Left renal cortex interstitium (tissue), 4 donors: ENCODE data around the gene ZNF175. TPM values are rescaled to one million over a fixed set of nuclear protein-coding genes. Genes with fewer than 3 reads are reported as not detected.
"Not testable (repeated sequence)": the region's sequence is repeated elsewhere in the genome, so short reads cannot be mapped to it uniquely, and the experiment has no call there.

Experiments used
- DNase-seq, 4 donors: peaks; one replicate each; pipeline ENCODE4 v3.0.0-alpha.2; 2013; ENCODE audit warnings: low read depth in 4 of 4, low spot score in 2 of 4, missing footprints in 1 of 4
- polyA plus RNA-seq, 4 donors: library from polyadenylated mRNA; unstranded; fragments of 120-200 nt; gene quantifications; one replicate each; pipeline ENCODE4 v1.2.1, GENCODE V29; 2013; ENCODE audit not compliant: insufficient read length in 4 of 4

Gene ZNF175
- polyA plus RNA-seq, 4 donors = 16.8 to 17.7 (median 17.2) TPM

- no peak for DNase-seq
Observed at GRCh38 chr19:51621178-51621577, 50.1 kb downstream of the ZNF175 start.

- no peak for DNase-seq
Observed at GRCh38 chr19:51626675-51627074, 55.6 kb downstream of the ZNF175 start.

- DNase-seq = no peak
Observed at GRCh38 chr19:51627491-51628138, 56.5 kb downstream of the ZNF175 start.

- no peak for DNase-seq
Observed at GRCh38 chr19:51628153-51628939, 57.3 kb downstream of the ZNF175 start.

GRCh38 chr19:51630315-51630714, 59.2 kb downstream of the ZNF175 start, which contains the start of gene SIGLEC5:
TSS of gene SIGLEC5 (minus strand) at chr19:51630401. CDS start at chr19:51630335, 66 bp downstream.
- DNase-seq = not testable (repeated sequence)

- DNase-seq = no peak
Observed at GRCh38 chr19:51632126-51632525, 61.0 kb downstream of the ZNF175 start.

GRCh38 chr19:51637362-51637978, 66.4 kb downstream of the ZNF175 start:
- no peak for DNase-seq

- no peak for DNase-seq
Observed at GRCh38 chr19:51639916-51640315, 68.8 kb downstream of the ZNF175 start.

- no peak for DNase-seq
Observed at GRCh38 chr19:51640386-51640785, 69.3 kb downstream of the ZNF175 start.

GRCh38 chr19:51641648-51642047, 70.6 kb downstream of the ZNF175 start:
- DNase-seq = no peak

Other genes with a start within 250 kb of the ZNF175 start
- gene VSIG10L, start 229.1 kb upstream of the ZNF175 start, polyA plus RNA-seq = 1 to 10 TPM; 4.2 to 5.6 (median 4.6) TPM
- 100 to 1,000 TPM; 130 to 152 (median 143) TPM for gene ETFB, start 204.9 kb upstream of the ZNF175 start, polyA plus RNA-seq
- 1 to 10 TPM in 3 of 4 donors, under 1 TPM in 1; 0.99 to 2.9 (median 2.1) TPM for gene CLDND2, start 202.3 kb upstream of the ZNF175 start, polyA plus RNA-seq
- 1 to 10 TPM in 3 of 4 donors, under 1 TPM in 1; 0.90 to 2.7 (median 2.0) TPM for gene NKG7, start 198.6 kb upstream of the ZNF175 start, polyA plus RNA-seq
- gene LIM2, start 183.3 kb upstream of the ZNF175 start, polyA plus RNA-seq = under 1 TPM; 0.25 to 0.40 (median 0.32) TPM
- gene C19orf84, start 180.7 kb upstream of the ZNF175 start, polyA plus RNA-seq = under 1 TPM in 3 of 4 donors, not detected in 1; 0.10 to 0.22 (median 0.16) TPM
- gene SIGLEC10, start 153.6 kb upstream of the ZNF175 start, polyA plus RNA-seq = 1 to 10 TPM in 2 of 4 donors, under 1 TPM in 2; 0.76 to 2.1 (median 1.2) TPM
- gene SIGLEC8, start 112.8 kb upstream of the ZNF175 start, polyA plus RNA-seq = under 1 TPM in 2 of 4 donors, not detected in 2; 0.04 to 0.07 TPM
- not detected for gene CEACAM18, start 92.7 kb upstream of the ZNF175 start, polyA plus RNA-seq
- gene SIGLEC12, start 69.5 kb upstream of the ZNF175 start, polyA plus RNA-seq = under 1 TPM in 3 of 4 donors, not detected in 1; 0.07 to 0.40 (median 0.08) TPM
- under 1 TPM; 0.10 to 0.52 (median 0.18) TPM for gene SIGLEC6, start 39.6 kb upstream of the ZNF175 start, polyA plus RNA-seq
- under 1 TPM in 2 of 4 donors, not detected in 2; 0.25 to 0.33 TPM for gene SIGLEC5, start 59.1 kb downstream of the ZNF175 start, polyA plus RNA-seq
- 1 to 10 TPM in 2 of 4 donors, under 1 TPM in 1, not detected in 1; 0.94 to 1.1 (median 1.1) TPM for gene SIGLEC14, start 75.5 kb downstream of the ZNF175 start, polyA plus RNA-seq
- 10 to 100 TPM; 12.2 to 31.1 (median 21.8) TPM for gene SPACA6, start 122.0 kb downstream of the ZNF175 start, polyA plus RNA-seq
- gene HAS1, start 152.7 kb downstream of the ZNF175 start, polyA plus RNA-seq = under 1 TPM in 2 of 4 donors, not detected in 2; 0.07 TPM
- gene FPR1, start 180.6 kb downstream of the ZNF175 start, polyA plus RNA-seq = 1 to 10 TPM in 2 of 4 donors, under 1 TPM in 2; 0.70 to 3.0 (median 1.2) TPM
- under 1 TPM in 3 of 4 donors, not detected in 1; 0.17 to 0.26 (median 0.24) TPM for gene FPR2, start 189.9 kb downstream of the ZNF175 start, polyA plus RNA-seq
- gene FPR3, start 223.9 kb downstream of the ZNF175 start, polyA plus RNA-seq = under 1 TPM; 0.18 to 0.51 (median 0.25) TPM